NB4 (cell line): ENCODE measurements around the gene KIAA1191.

Experiments
- CTCF ChIP-seq: IDR thresholded peaks from one replicate; pipeline ENCODE4 v1.5.1; 2012; ENCODE audit warnings: low read depth, low read length
- MAX ChIP-seq: IDR thresholded peaks from 2 replicates; pipeline ENCODE4 v1.6.1; 2011; ENCODE audit warnings: low read depth, low read length

GRCh38 chr5:176383961-176384360, 22.4 kb upstream of the KIAA1191 start:
- TF ChIP-seq CTCF (no peak), MAX (no peak)
